NCI-H82 treated with DMSO at 0.1 percent for 48 hours (cell line): ENCODE results near the gene CBY2.
"Not testable (repeated sequence)": the region's sequence is repeated elsewhere in the genome, so short reads cannot be mapped to it uniquely, and the experiment has no call there.

Experiments used
- DNase-seq: peaks from one replicate; lab custom pipeline; 2025; ENCODE audit not compliant: unreplicated experiment; lab: John Stamatoyannopoulos, UW

CBY2 gene

GRCh38 chr13:45742985-45743384 is 40.9 kb downstream of the CBY2 start:
- DNase-seq, result no peak

GRCh38 chr13:45744979-45745378 is 42.9 kb downstream of the CBY2 start:
- DNase-seq, result no peak

- no peak for DNase-seq
Observed at GRCh38 chr13:45747071-45747470, 45.0 kb downstream of the CBY2 start.

GRCh38 chr13:45748941-45749759 is 47.0 kb downstream of the CBY2 start:
- DNase-seq, result peak; percentile 97

GRCh38 chr13:45750566-45750965 is 48.4 kb downstream of the CBY2 start:
- no peak for DNase-seq

- peak; percentile 74 for DNase-seq
Observed at GRCh38 chr13:45751885-45752284, 49.8 kb downstream of the CBY2 start.

GRCh38 chr13:45752510-45752909 is 50.4 kb downstream of the CBY2 start:
- DNase-seq, result no peak

GRCh38 chr13:45756498-45756897 is 54.4 kb downstream of the CBY2 start:
- DNase-seq, result not testable (repeated sequence)

- DNase-seq, result not testable (repeated sequence)
Observed at GRCh38 chr13:45757589-45757988, 55.5 kb downstream of the CBY2 start.

GRCh38 chr13:45763419-45763818 is 61.3 kb downstream of the CBY2 start:
- no peak for DNase-seq
